Thymus (tissue), 11 donors: ENCODE measurements around the gene EIF5B. TPM values are rescaled to one million over a fixed set of nuclear protein-coding genes. Genes with fewer than 3 reads are reported as not detected.
"Not testable (repeated sequence)": the region's sequence is repeated elsewhere in the genome, so short reads cannot be mapped to it uniquely, and the experiment has no call there.

Experiments
- DNase-seq, 9 donors: peaks; one replicate each; pipeline ENCODE4 v3.0.0-alpha.2; 2013; ENCODE audit warnings: low spot score in 9 of 9, low read depth in 6 of 9, missing footprints in 1 of 9
- H3K27ac ChIP-seq, 2 donors: one replicate each; pipeline ENCODE4 v1.5.1; 2013; ENCODE audit warnings: control low read depth in 1 of 2, low read depth in 1 of 2, low read length in 1 of 2, mild to moderate bottlenecking in 1 of 2, moderate library complexity in 1 of 2
- H3K27me3 ChIP-seq, 2 donors: one replicate each; pipeline ENCODE4 v1.5.1; 2013; ENCODE audit warnings: low read length in 1 of 2; ENCODE audit not compliant: control insufficient read depth in 2 of 2, insufficient read depth in 1 of 2
- H3K36me3 ChIP-seq, 2 donors: one replicate each; pipeline ENCODE4 v1.5.1; 2013; ENCODE audit warnings: low read length in 1 of 2, mild to moderate bottlenecking in 1 of 2, moderate library complexity in 1 of 2; ENCODE audit not compliant: control insufficient read depth in 2 of 2, insufficient read depth in 2 of 2
- H3K4me1 ChIP-seq, 2 donors: one replicate each; pipeline ENCODE4 v1.5.1; 2013; ENCODE audit warnings: low read length in 2 of 2; ENCODE audit not compliant: control insufficient read depth in 2 of 2, insufficient read depth in 2 of 2
- H3K4me3 ChIP-seq, 2 donors: one replicate each; pipeline ENCODE4 v1.5.1; 2013; ENCODE audit warnings: low read length in 2 of 2, control low read depth in 1 of 2, mild to moderate bottlenecking in 1 of 2
- H3K9me3 ChIP-seq, 2 donors: one replicate each; pipeline ENCODE4 v1.5.1; 2013; ENCODE audit warnings: low read length in 1 of 2, mild to moderate bottlenecking in 1 of 2; ENCODE audit not compliant: control insufficient read depth in 2 of 2, insufficient read depth in 1 of 2
- WGBS: extraction: QIAGEN DNeasy Blood & Tissue Kit; methylation state at CpG from one replicate; pipeline ENCODE4 v1.1.7; 2013; 5-methylcytosine and 5-hydroxymethylcytosine counted together
- polyA plus RNA-seq: library from polyadenylated mRNA; stranded (reverse); fragments of 200-250 nt; gene quantifications from one replicate; pipeline ENCODE4 v1.2.3, GENCODE V29; 2013
- total RNA-seq: library from RNA; stranded (reverse); fragments of 120-200 nt; gene quantifications from one replicate; pipeline ENCODE4 v1.2.4, GENCODE V29; 2013
- donor health status: healthy.

The EIF5B gene
- total and polyA plus RNA-seq, 2 donors: 13.2 to 26.3 TPM

GRCh38 chr2:99325384-99325783 is 11.8 kb upstream of the EIF5B start:
- Histone ChIP-seq H3K9me3 (no peaks in the 10 kb centered on the region), H3K36me3 (peaks cover 43 to 61% of the 10 kb centered on the region in 2 donors), H3K27ac (no peak overlapping the region), H3K4me1 (no peaks in the 10 kb centered on the region), H3K27me3 (no peaks in the 10 kb centered on the region), H3K4me3 (no peak overlapping the region)
- DNase-seq: no peak
- WGBS: over 99% methylated on average over 5 of the region's 5 CpGs

- Histone ChIP-seq H3K4me3 (peak within 1 kb of the TSS; percentile 70 to 85), H3K4me1 (peaks cover 4% of the 10 kb centered on the region in 2 donors), H3K27ac (peak within 1 kb of the TSS; percentile 96), H3K27me3 (no peaks in the 10 kb centered on the region), H3K36me3 (peaks cover 8 to 24% of the 10 kb centered on the region in 2 donors), H3K9me3 (no peaks in the 10 kb centered on the region)
- DNase-seq: peak; percentile 98 to 100 (median 99)
- under 1% methylated on average over 60 of the region's 60 CpGs for WGBS
These were observed 1.0 kb upstream of the EIF5B start, which contains the start of gene TXNDC9 for GRCh38 chr2:99335911-99336803. TXNDC9 (minus strand) TSS chr2:99336333; CDS start chr2:99333210, 3,123 bp downstream.

GRCh38 chr2:99336804-99337112 is 431 bp upstream of the EIF5B start:
- DNase-seq: peak in 2 of 9 donors; percentile 65 to 70
- Histone ChIP-seq H3K36me3 (peaks cover 4 to 18% of the 10 kb centered on the region in 2 donors), H3K27ac (peak overlapping the region; percentile 96), H3K4me3 (peak overlapping the region; percentile 70 to 85), H3K27me3 (no peaks in the 10 kb centered on the region), H3K9me3 (no peaks in the 10 kb centered on the region), H3K4me1 (peaks cover 4% of the 10 kb centered on the region in 2 donors)
- under 1% methylated on average over 8 of the region's 8 CpGs for WGBS

GRCh38 chr2:99338029-99338585 is 918 bp downstream of the EIF5B start:
- DNase-seq: peak; percentile 14 to 71 (median 35)
- 3% methylated on average over 17 of the region's 17 CpGs for WGBS
- H3K36me3 ChIP-seq: peaks cover 0 to 5% of the 10 kb centered on the region in 2 donors
- no peaks in the 10 kb centered on the region for H3K27me3 ChIP-seq
- no peaks in the 10 kb centered on the region for H3K9me3 ChIP-seq
- peak overlapping the region; percentile 70 to 85 for H3K4me3 ChIP-seq
- peaks cover 4% of the 10 kb centered on the region in 2 donors for H3K4me1 ChIP-seq
- peak overlapping the region; percentile 96 for H3K27ac ChIP-seq

GRCh38 chr2:99340669-99341236 is 3.6 kb downstream of the EIF5B start:
- Histone ChIP-seq H3K9me3 (no peaks in the 10 kb centered on the region), H3K36me3 (no peaks in the 10 kb centered on the region), H3K4me1 (no peaks in the 10 kb centered on the region), H3K4me3 (no peak overlapping the region), H3K27ac (no peak overlapping the region), H3K27me3 (no peaks in the 10 kb centered on the region)
- DNase-seq: no peak
- 96% methylated on average over 8 of the region's 8 CpGs for WGBS

GRCh38 chr2:99342536-99342935 is 5.3 kb downstream of the EIF5B start:
- Histone ChIP-seq H3K9me3 (no peaks in the 10 kb centered on the region), H3K27ac (no peak overlapping the region), H3K27me3 (no peaks in the 10 kb centered on the region), H3K36me3 (no peaks in the 10 kb centered on the region), H3K4me3 (no peak overlapping the region), H3K4me1 (no peaks in the 10 kb centered on the region)
- DNase-seq: no peak
- 99% methylated on average over 2 of the region's 2 CpGs for WGBS

- H3K36me3 ChIP-seq, H3K9me3 ChIP-seq, H3K27me3 ChIP-seq, H3K27ac ChIP-seq, H3K4me1 ChIP-seq, DNase-seq, H3K4me3 ChIP-seq: not testable (repeated sequence)
- 98% methylated on average over 7 of the region's 7 CpGs for WGBS
These were observed 8.3 kb downstream of the EIF5B start for GRCh38 chr2:99345446-99345845.

- H3K9me3 ChIP-seq: no peaks in the 10 kb centered on the region
- H3K27me3 ChIP-seq: no peaks in the 10 kb centered on the region
- H3K36me3 ChIP-seq: no peaks in the 10 kb centered on the region
- no peak overlapping the region for H3K27ac ChIP-seq
- no peaks in the 10 kb centered on the region for H3K4me1 ChIP-seq
- DNase-seq: no peak
- no peak overlapping the region for H3K4me3 ChIP-seq
These were observed 9.0 kb downstream of the EIF5B start for GRCh38 chr2:99346218-99346617.

GRCh38 chr2:99348173-99348572 is 11.0 kb downstream of the EIF5B start:
- DNase-seq: no peak
- no peaks in the 10 kb centered on the region for H3K4me1 ChIP-seq
- H3K9me3 ChIP-seq: no peaks in the 10 kb centered on the region
- no peaks in the 10 kb centered on the region for H3K36me3 ChIP-seq
- H3K27me3 ChIP-seq: no peaks in the 10 kb centered on the region
- H3K27ac ChIP-seq: no peak overlapping the region
- H3K4me3 ChIP-seq: no peak overlapping the region
- WGBS: 83% methylated on average over 3 of the region's 3 CpGs
